Occipital lobe (tissue), 2 donors: Measurements from ENCODE around the gene KRTAP22-1. TPM values are rescaled to one million over a fixed set of nuclear protein-coding genes. Genes with fewer than 3 reads are reported as not detected.

Source experiments
- DNase-seq: peaks from one replicate; lab custom pipeline; 2025; lab: John Stamatoyannopoulos, UW
- total RNA-seq: library from RNA; depleted of rRNA; stranded (reverse); fragments of >200 nt; gene quantifications from one replicate; pipeline ENCODE4 v1.2.3, GENCODE V29; 2014

Gene KRTAP22-1
- not detected for total RNA-seq

- DNase-seq, result no peak
Measured at GRCh38 chr21:30600787-30601186, at the start of gene KRTAP22-1. Gene KRTAP22-1, plus strand, starts transcription at chr21:30601087.

DNA sequence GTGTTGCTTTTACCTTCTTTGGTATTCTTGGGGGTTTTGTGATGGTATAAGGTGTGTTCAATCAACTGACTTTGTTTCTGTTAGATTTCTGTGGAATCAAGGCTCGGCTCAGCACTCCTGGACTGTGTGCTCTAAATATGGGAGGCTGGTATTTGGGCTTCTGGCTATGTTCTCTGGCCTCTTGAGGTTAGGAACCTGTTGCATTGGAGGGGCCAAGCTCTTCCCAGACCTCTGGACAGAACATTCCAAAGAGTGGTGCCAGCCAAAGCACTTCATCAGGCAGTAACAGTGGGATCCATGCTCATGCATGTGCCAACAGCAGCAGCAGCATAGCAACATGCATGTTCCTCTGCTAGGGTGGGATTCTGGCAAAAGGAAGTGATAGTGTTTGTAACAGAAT is 48.1 kb upstream of the KRTAP22-1 start:
- no peak for DNase-seq

DNA sequence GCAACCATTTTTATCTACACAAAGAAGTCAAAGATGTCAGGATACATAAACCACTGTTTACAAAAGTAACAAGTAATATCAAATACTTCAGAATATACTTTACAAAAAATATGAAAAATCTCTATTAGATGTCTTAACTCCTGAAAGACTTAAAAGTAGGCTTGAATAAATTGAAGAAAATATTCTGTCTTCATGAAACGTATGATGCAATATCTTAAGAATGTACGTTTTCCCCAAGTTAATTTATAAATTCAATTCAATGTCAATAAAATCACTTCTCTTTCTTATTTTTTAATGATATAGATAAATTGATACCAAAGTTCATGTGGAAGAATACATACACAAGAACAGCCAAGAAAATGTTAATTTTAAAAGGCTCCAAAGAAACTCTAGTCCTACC is 45.8 kb upstream of the KRTAP22-1 start:
- no peak for DNase-seq

DNA sequence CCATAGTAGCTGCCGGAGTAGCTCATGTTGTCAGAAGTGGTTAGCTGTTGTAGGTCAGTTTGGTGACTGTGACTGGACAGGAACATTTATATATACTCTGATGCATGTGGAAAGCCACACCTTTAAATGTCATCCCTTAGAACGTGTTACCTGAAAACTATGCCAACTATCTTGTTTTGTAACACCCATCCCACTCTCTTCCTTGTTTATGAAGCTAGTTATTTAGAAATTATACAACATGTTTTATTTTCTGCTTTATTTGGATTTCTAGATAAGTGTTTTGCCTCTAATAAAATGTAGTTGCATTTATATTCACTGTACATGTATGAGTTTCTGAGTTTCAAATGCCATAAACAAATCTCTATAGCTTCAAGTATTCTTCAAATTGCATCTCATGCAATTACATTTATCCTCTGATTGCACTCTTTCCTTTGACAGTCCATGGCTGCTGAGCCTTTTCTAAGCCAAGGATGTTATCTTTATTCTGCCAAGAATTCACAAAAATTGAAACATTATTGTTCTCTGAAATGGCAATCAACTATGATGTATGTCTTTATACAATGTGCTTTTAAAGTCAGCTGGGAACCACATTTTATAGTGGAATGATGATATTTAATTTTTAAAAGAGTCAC is 39.5 kb upstream of the KRTAP22-1 start, which contains the start of gene KRTAP19-7:
Gene KRTAP19-7, minus strand, starts transcription at position 51 of the 632 bp plus-strand sequence. Its CDS starts 25 bp downstream, at position 26.
- no peak for DNase-seq

DNA sequence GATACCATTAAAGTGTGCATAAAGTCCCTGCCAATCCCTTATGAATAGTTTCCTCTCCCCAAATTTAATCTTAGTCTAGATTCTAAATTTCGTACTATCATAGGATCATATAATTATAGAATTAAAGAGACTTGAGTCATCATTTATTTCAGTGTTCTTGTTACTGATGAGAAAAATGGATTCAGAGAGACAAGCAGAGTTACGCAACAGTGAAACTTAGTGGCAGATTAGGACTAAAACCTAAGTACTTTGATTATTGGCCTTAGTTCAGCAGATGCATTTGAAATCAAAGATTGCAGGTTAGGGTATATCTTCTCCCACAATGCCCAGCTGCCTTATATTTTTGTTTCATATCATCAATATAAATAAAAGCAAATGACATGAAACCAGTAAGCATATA is 38.9 kb upstream of the KRTAP22-1 start:
- no peak for DNase-seq

DNA sequence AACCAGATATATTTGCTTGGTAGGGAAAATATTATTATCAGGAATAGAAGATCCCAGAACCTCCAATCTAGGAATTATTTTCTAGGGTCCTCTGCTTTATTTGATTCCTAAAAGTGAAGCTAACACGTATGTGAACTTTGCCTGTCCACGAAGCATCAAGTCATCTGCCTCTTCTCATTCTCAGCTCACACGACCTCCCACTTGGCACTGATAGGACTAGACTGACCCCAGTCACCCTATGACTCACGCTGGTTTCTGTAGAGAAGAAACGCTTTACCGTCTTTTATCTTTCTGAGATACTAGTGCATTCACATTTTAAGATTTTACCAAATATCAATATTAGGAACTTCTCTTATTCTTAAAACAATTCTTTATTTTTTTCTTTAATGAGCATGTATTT is 37.8 kb upstream of the KRTAP22-1 start:
- DNase-seq, result no peak

DNA sequence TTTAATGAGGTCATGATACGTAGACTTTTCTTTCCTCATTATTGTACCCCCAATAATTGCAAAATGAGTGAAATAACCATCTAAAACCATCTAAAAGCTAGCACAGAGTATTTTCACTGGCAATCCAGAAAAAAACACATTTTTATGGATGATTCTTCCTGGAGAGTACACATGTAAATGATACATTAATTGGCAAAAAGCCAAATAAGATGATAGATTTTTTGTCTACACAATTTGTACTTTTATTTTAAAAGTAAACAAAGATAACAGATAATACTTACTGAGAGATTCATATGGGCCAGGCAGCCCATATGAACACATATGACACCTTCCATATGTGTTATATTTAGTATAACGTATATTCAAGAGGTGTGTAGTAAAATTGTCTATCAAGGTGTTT is 37.3 kb upstream of the KRTAP22-1 start:
- DNase-seq, result no peak

DNA sequence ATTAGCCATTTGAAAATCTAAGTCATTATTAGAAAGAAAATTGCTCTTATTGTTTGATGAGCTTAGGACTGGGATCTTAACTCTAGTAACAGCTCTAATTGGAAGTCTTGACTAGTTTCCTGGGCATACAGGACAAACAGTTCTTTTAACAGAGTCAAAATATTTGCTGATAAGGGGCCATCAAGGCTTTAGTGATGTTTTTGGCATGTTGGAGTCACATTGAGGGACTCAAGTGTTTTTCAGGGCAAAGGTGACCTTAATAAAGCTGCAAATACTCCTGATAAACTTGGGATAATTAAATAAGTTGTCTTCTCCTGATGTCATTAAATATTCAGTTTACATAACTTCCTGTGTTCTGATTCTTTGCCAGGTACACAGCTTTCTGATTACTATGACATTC is 33.3 kb upstream of the KRTAP22-1 start:
- no peak for DNase-seq

- DNase-seq, result no peak
Measured at GRCh38 chr21:30577766-30578165, 23.1 kb upstream of the KRTAP22-1 start.

GRCh38 chr21:30579346-30579745 is 21.5 kb upstream of the KRTAP22-1 start:
- DNase-seq, result no peak

- DNase-seq, result no peak
Measured at GRCh38 chr21:30580132-30580531, 20.8 kb upstream of the KRTAP22-1 start.

DNA sequence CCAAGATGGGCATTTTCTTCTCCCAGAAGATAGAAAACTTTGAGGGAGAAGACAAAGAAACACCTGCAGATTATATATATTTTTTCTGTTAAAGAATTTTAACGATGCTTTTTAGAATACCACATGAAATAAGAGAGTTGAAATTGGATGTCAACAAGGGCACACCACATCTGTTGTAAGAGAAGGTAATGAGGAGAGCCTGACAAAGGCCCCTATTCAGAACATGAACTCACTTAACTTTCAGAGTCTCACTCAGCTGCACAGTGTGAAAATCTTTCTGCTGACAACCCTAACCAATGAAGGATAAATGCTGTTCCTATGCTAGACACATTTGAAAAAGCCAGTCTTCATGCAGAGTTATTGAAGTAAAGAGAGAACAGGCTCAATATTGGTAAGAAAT is 18.0 kb upstream of the KRTAP22-1 start:
- DNase-seq, result no peak

- no peak for DNase-seq
Measured at GRCh38 chr21:30590297-30590696, 10.6 kb upstream of the KRTAP22-1 start, which contains the start of gene KRTAP22-2. Gene KRTAP22-2, minus strand, starts transcription at chr21:30590397.

DNA sequence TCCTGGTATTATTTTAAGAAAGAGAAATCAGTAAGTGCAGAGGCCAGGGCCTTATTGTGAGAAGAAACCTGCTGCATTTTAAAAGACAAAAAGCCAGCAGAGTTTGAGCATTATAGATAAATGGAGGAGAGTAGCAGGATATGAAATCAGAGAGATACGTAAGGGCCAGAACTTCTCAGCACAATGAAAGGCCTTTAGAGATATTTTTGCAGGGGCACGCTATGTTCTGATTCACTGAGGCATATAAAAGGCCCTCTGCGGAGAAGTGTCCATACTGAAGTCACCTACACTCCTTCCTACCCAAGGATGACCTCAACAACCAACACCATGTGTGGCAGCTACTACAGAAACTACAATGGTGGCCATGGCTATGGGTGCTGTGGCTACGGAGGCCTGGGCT is 8.7 kb upstream of the KRTAP22-1 start, which contains the start of gene KRTAP6-3:
Gene KRTAP6-3, plus strand, starts transcription at position 301 of the 400 bp plus-strand sequence. Its CDS starts 6 bp downstream, at position 307.
- no peak for DNase-seq

DNA sequence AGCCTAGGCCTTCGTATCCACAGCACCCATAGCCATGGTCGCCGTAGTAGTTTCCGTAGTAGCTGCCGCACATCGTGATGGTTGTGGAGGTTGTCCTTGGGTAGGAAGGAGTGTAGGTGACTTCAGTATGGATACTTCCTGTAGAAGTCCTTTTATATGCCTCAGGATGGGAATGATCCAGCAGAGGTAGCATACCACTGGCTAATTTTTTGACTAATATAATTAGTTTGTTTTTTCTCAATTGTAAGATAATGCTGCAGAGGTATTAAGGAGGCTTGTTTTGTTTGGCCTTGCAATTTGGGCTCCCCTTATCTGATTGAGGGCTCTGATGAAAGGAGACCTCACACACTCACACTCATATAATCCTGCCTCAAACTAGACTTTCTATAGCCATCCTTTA is 2.1 kb upstream of the KRTAP22-1 start, which contains the start of gene KRTAP6-2:
Gene KRTAP6-2, minus strand, starts transcription at position 101 of the 400 bp plus-strand sequence. Its CDS starts 28 bp downstream, at position 73.
- DNase-seq, result no peak

- DNase-seq, result no peak
Measured at GRCh38 chr21:30605968-30606367, 5.1 kb downstream of the KRTAP22-1 start.

GRCh38 chr21:30612132-30612531 is 11.2 kb downstream of the KRTAP22-1 start:
- DNase-seq, result no peak

- no peak for DNase-seq
Measured at GRCh38 chr21:30613836-30614235, 12.9 kb downstream of the KRTAP22-1 start, which contains the start of gene KRTAP6-1. Gene KRTAP6-1, minus strand, starts transcription at chr21:30613930. Its CDS starts 26 bp downstream, at chr21:30613904.

DNA sequence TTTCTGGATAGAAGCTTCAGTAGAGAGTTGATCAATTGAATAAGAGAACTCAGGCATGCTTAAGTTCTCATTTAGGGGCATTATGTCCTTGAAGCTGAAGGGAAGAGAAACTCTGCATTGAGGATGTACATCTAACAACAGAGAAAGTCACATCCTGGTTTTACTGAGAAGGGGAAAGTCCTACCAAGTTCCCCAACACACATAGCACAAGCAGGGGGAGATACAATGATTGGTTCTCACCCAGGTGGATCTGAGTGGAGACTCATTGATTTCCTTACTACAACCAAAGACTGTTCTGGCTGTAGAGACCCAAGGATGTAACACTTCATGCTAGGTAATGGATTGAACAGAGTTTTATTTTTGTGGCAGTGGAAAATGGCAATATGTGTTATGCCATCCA is 14.3 kb downstream of the KRTAP22-1 start:
- no peak for DNase-seq

- no peak for DNase-seq
Measured at GRCh38 chr21:30616125-30616524, 15.2 kb downstream of the KRTAP22-1 start, which contains the start of gene KRTAP20-1. Gene KRTAP20-1, plus strand, starts transcription at chr21:30616425. Its CDS starts 30 bp downstream, at chr21:30616455.

DNA sequence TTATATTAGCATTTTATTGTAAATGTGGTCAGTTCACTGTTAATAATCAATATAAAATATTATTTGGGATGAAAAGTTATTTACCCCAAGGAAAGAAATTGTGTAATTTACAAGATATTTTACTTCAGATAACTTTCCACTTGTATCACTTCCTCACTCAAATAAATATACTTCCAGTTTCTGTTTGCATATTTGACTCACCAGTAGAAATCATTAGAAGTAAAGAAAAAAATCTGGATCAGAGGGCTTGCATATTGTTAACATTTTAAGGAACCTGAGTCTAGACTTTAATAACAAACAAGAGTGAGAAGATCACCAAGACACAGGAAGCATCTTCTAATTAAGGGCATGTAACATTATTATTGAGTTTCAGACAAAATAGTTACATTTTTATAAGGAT is 19.2 kb downstream of the KRTAP22-1 start:
- no peak for DNase-seq

DNA sequence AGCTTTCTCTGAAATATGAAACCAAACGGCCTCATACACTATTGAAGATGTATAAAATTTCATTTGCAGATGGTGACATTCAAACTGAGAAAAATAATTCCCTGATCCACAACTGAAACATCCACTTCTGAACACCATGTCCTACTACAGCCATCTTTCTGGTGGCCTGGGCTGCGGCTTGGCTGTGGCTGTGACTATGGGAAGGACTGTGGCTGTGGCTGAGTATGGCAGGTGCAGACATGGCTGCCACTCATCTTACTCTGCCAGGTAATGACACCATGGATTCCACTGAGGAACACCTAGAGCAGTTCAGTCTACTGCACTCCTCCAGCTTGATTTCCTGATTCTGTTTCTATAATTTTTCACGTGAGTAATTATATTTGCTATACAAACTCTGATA is 19.6 kb downstream of the KRTAP22-1 start, which contains the start of gene KRTAP20-4:
Gene KRTAP20-4, plus strand, starts transcription at position 106 of the 400 bp plus-strand sequence.
- no peak for DNase-seq

- DNase-seq, result no peak
Measured at GRCh38 chr21:30623362-30623761, 22.5 kb downstream of the KRTAP22-1 start.
